A549 (cell line): ENCODE measurements around the gene IGSF22. TPM values are rescaled to one million over a fixed set of nuclear protein-coding genes. Genes with fewer than 3 reads are reported as not detected.
"Not testable (repeated sequence)": the region's sequence is repeated elsewhere in the genome, so short reads cannot be mapped to it uniquely, and the experiment has no call there.

ENCODE experiments used
- ATAC-seq, 2 experiments: fragments of 200-7000 bp in 1 of 2; fragments of >200 bp in 1 of 2; cut with Nextera tagmentation in 1 of 2; cut with Tn5 transposase in 1 of 2; 3 replicates each; pipeline versions ENCODE4 v1.8.0 to v1.9.1; 2018 to 2020; ENCODE audit warnings: mild to moderate bottlenecking in 1 of 2, moderate library complexity in 1 of 2
- CTCF ChIA-PET: fragments of 300-600 bp; sonication (Branson Sonifier 250); formaldehyde crosslinking; extraction: SDS; loops from one replicate; lab custom pipeline; 2021; ENCODE audit warnings: antibody characterized with exemption, inconsistent platforms; lab: Yijun Ruan, JAX
- POLR2A ChIA-PET: fragments of 350-600 bp; formaldehyde crosslinking; extraction: SDS; loops from one replicate; lab custom pipeline; 2021; ENCODE audit warnings: antibody characterized with exemption, inconsistent platforms; lab: Yijun Ruan, JAX
- DNase-seq, 2 experiments: peaks; one replicate each; pipeline versions ENCODE4 v3.0.0 to v3.0.0-alpha.2; 2011 to 2016; ENCODE audit warnings: low read depth in 1 of 2, low spot score in 1 of 2
- FAIRE-seq: peaks from 2 replicates; lab custom pipeline; 2011; peaks lifted over from hg19 to GRCh38; lab: Jason Lieb, UNC
- H3K27ac ChIP-seq, 2 experiments: fragments of >200 bp; sonication (Bioruptor Twin); formaldehyde crosslinking; 3 replicates each; pipeline ENCODE4 v1.5.1; 2016 to 2017
- H3K4me1 ChIP-seq: fragments of >200 bp; sonication (Bioruptor Twin); formaldehyde crosslinking; 3 replicates; pipeline ENCODE4 v1.6.1; 2016
- H3K4me2 ChIP-seq: fragments of >200 bp; sonication (Bioruptor Twin); formaldehyde crosslinking; 3 replicates; pipeline ENCODE4 v1.6.1; 2016
- H3K4me3 ChIP-seq: fragments of >200 bp; sonication (Bioruptor Twin); formaldehyde crosslinking; 3 replicates; pipeline ENCODE4 v1.5.1; 2016
- H3K9me3 ChIP-seq: fragments of >200 bp; sonication (Bioruptor Twin); formaldehyde crosslinking; 3 replicates; pipeline ENCODE4 v1.6.1; 2016
- CBX8 ChIP-seq: fragments of 200-600 bp; sonication (generic); IDR thresholded peaks from 2 replicates; pipeline ENCODE4 v1.6.1; 2016
- EHMT2 ChIP-seq: fragments of 200-600 bp; sonication (generic); IDR thresholded peaks from 2 replicates; pipeline ENCODE4 v1.6.1; 2016; ENCODE audit warnings: antibody characterized with exemption, low read depth, mild to moderate bottlenecking, moderate library complexity
- EP300 ChIP-seq, 2 experiments: fragments of >200 bp; sonication (Bioruptor Twin); formaldehyde crosslinking; IDR thresholded peaks; 2 replicates in 1 of 2; 3 replicates in 1 of 2; pipeline ENCODE4 v1.6.1; 2016 to 2017
- FOSL2 ChIP-seq, 2 experiments: fragments of 450-650 bp in 1 of 2; fragments of >200 bp in 1 of 2; sonication (Bioruptor Twin) in 1 of 2; formaldehyde crosslinking; IDR thresholded peaks; 2 replicates each; pipeline versions ENCODE4 v1.5.0 to v1.6.1; 2016 to 2020; ENCODE audit warnings: mild to moderate bottlenecking in 1 of 2, moderate library complexity in 1 of 2
- FOXS1 ChIP-seq: fragments of 250-450 bp; sonication (Bioruptor Pico); IDR thresholded peaks from 2 replicates; pipeline ENCODE4 v1.5.0; 2020; ENCODE audit warnings: mild to moderate bottlenecking, moderate library complexity
- GATA3 ChIP-seq: IDR thresholded peaks from 2 replicates; pipeline ENCODE4 v1.6.1; 2012; ENCODE audit warnings: borderline replicate concordance
- JUN ChIP-seq, 2 experiments: fragments of >200 bp; sonication (Bioruptor Twin); formaldehyde crosslinking; IDR thresholded peaks; 2 replicates in 1 of 2; 3 replicates in 1 of 2; pipeline ENCODE4 v1.6.1; 2016 to 2017
- JUNB ChIP-seq: fragments of >200 bp; sonication (Bioruptor Twin); formaldehyde crosslinking; IDR thresholded peaks from 2 replicates; pipeline ENCODE4 v1.6.1; 2016
- KDM5A ChIP-seq: fragments of 200-600 bp; sonication (generic); IDR thresholded peaks from 2 replicates; pipeline ENCODE4 v1.6.1; 2016; ENCODE audit warnings: antibody characterized with exemption, mild to moderate bottlenecking
- MAZ ChIP-seq: fragments of 150-350 bp; IDR thresholded peaks from 2 replicates; pipeline ENCODE4 v1.6.1; 2014; ENCODE audit warnings: antibody characterized with exemption, low read depth, low read length, borderline replicate concordance
- NFE2L2 ChIP-seq: fragments of 150-350 bp; conservative IDR thresholded peaks from 2 replicates; pipeline ENCODE4 v1.6.1; 2014; ENCODE audit warnings: low read length
- RAD21 ChIP-seq, 2 experiments: fragments of >200 bp in 1 of 2; sonication (Bioruptor Twin) in 1 of 2; formaldehyde crosslinking in 1 of 2; IDR thresholded peaks in 1 of 2; conservative IDR thresholded peaks in 1 of 2; 2 replicates in 1 of 2; 3 replicates in 1 of 2; pipeline ENCODE4 v1.6.1; 2012 to 2018; ENCODE audit warnings: inconsistent platforms in 1 of 2
- RARB ChIP-seq: fragments of 250-450 bp; sonication (Bioruptor Pico); IDR thresholded peaks from 2 replicates; pipeline ENCODE4 v1.8.0; 2021; ENCODE audit warnings: mild to moderate bottlenecking, moderate library complexity
- RNF2 ChIP-seq: fragments of 200-600 bp; sonication (generic); IDR thresholded peaks from 2 replicates; pipeline ENCODE4 v1.6.1; 2016; ENCODE audit warnings: low read depth, mild to moderate bottlenecking, antibody characterized with exemption, moderate library complexity, borderline replicate concordance
- SMC3 ChIP-seq: fragments of >200 bp; sonication (Bioruptor Twin); formaldehyde crosslinking; IDR thresholded peaks from 3 replicates; pipeline ENCODE4 v1.6.1; 2018; ENCODE audit warnings: inconsistent platforms
- TP53 ChIP-seq: fragments of 250-450 bp; sonication (Bioruptor Pico); IDR thresholded peaks from 2 replicates; pipeline ENCODE4 v1.5.0; 2021; ENCODE audit warnings: mild to moderate bottlenecking, moderate library complexity
- WGBS: methylation state at CpG from one replicate; pipeline ENCODE4 v1.1.6; 2017; ENCODE audit errors: missing lambda C conversion rate; 5-methylcytosine and 5-hydroxymethylcytosine counted together
- polyA plus RNA-seq, 4 experiments: library from polyadenylated mRNA; depleted of rRNA in 3 of 4; stranded (reverse); fragments of >200 nt; fragmentation: RNase III in 1 of 4; extraction: RNeasy Plus Mini Kit Qiagen cat#74134 plus additional on column Dnase treatment in 1 of 4; gene quantifications; 2 replicates in 3 of 4; 3 replicates in 1 of 4; pipeline ENCODE4 v1.2.3, GENCODE V29; 2011 to 2017
- TF ChIP-seq, protein P1 (sequence below): fragments of >200 bp; sonication (Bioruptor Twin); formaldehyde crosslinking; IDR thresholded peaks from 3 replicates; pipeline ENCODE4 v1.6.1; 2016
- TF ChIP-seq, protein P2 (sequence below): fragments of 150-350 bp; IDR thresholded peaks from 2 replicates; pipeline ENCODE4 v1.6.1; 2014; ENCODE audit warnings: low read depth, mild to moderate bottlenecking, low read length
- TF ChIP-seq, protein P3 (sequence below): fragments of 450-650 bp; IDR thresholded peaks from 2 replicates; pipeline ENCODE4 v1.6.1; 2014; ENCODE audit warnings: antibody characterized with exemption
- TF ChIP-seq, protein P4 (sequence below): IDR thresholded peaks from 2 replicates; pipeline ENCODE4 v1.6.1; 2012

IGSF22 gene
- polyA plus RNA-seq, 2 of the 4 experiments (the other 2 are of a cell fraction) = 0.06 TPM; not detected in 1

DNA sequence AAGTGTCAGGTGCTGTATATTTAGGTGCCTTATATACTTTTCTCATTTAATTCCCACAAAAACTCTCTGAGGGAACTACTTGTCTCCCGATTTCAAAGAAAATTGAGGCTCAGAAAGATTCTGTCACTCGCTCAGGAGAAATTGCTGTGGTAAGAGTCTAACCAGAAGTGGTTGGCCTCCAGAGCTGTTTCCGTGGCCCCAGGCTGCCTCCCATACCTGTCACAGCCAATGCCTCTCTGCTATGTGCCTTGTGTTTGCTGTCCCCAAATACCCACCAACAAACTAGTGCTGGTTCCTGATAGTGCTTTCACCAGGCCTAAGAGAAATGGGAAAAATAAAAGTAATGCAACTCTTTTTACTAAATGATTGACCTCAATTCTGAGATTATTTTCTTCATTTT lies 48.4 kb downstream of the IGSF22 start:
- H3K4me1 ChIP-seq = no peaks in the 10 kb centered on the region
- POLR2A ChIA-PET = no interaction called here
- ATAC-seq = no peak
- H3K4me2 ChIP-seq = no peak overlapping the region
- CTCF ChIA-PET = interaction anchor here (1.3 to 1.9 kb wide), 2 partner anchors 45 to 137 kb away, joined by 3 to 7 read pairs; no protein-coding TSS in a partner anchor
- no peaks in the 10 kb centered on the region for H3K9me3 ChIP-seq
- no peak for DNase-seq
- no peak overlapping the region for H3K27ac ChIP-seq
- whole genome bisulfite sequencing = 78% methylated on average over 3 of the region's 3 CpGs
- no peak for TF ChIP-seq FOSL2 (IDR thresholded peaks at IDR 0.05)
- no peak for TF ChIP-seq FOSL2 (CRISPR knock-in tag; IDR thresholded peaks at IDR 0.05)
- TF ChIP-seq, protein P1, sequence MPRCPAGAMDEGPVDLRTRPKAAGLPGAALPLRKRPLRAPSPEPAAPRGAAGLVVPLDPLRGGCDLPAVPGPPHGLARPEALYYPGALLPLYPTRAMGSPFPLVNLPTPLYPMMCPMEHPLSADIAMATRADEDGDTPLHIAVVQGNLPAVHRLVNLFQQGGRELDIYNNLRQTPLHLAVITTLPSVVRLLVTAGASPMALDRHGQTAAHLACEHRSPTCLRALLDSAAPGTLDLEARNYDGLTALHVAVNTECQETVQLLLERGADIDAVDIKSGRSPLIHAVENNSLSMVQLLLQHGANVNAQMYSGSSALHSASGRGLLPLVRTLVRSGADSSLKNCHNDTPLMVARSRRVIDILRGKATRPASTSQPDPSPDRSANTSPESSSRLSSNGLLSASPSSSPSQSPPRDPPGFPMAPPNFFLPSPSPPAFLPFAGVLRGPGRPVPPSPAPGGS = no peak
- TF ChIP-seq, protein P2, sequence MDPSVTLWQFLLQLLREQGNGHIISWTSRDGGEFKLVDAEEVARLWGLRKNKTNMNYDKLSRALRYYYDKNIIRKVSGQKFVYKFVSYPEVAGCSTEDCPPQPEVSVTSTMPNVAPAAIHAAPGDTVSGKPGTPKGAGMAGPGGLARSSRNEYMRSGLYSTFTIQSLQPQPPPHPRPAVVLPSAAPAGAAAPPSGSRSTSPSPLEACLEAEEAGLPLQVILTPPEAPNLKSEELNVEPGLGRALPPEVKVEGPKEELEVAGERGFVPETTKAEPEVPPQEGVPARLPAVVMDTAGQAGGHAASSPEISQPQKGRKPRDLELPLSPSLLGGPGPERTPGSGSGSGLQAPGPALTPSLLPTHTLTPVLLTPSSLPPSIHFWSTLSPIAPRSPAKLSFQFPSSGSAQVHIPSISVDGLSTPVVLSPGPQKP = no peak
- no peak for TF ChIP-seq JUNB
- no peak overlapping the region for H3K4me3 ChIP-seq
- no peak for FAIRE-seq

DNA sequence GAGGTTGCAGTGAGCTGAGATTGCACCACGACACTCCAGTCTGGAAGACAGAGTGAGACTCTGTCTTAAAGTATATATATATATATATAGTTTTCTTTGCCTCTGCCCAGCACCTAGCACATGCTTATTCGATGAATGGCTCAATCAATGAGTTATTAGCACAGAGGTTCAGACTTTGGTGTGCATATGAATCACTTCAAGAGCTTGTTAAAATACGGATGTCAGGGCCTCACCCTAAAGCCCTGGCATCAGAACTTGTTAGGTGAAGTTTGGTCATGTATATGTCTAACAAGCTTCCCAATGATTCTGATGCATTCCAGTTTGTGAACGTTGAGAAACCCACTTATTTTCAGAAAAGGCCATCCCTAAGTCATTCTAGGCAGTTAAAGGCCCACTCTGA lies 49.2 kb downstream of the IGSF22 start:
- no peak for FAIRE-seq
- H3K27ac ChIP-seq = no peak overlapping the region
- no peaks in the 10 kb centered on the region for H3K9me3 ChIP-seq
- no peak for DNase-seq
- no peaks in the 10 kb centered on the region for H3K4me1 ChIP-seq
- TF ChIP-seq RAD21 (conservative IDR thresholded peaks at IDR 0.05 in 1 of 2, IDR thresholded peaks at IDR 0.05 in 1 of 2) (no peak), CBX8 (no peak), NFE2L2 (no peak), RARB (CRISPR knock-in tag) (no peak), JUN (IDR thresholded peaks at IDR 0.05) (no peak), EHMT2 (no peak), EP300 (IDR thresholded peaks at IDR 0.05) (no peak), SMC3 (no peak), RNF2 (no peak), TP53 (CRISPR knock-in tag) (no peak), KDM5A (no peak), GATA3 (no peak), MAZ (no peak), FOXS1 (CRISPR knock-in tag) (no peak)
- TF ChIP-seq, protein P1 = no peak
- TF ChIP-seq, protein P3, sequence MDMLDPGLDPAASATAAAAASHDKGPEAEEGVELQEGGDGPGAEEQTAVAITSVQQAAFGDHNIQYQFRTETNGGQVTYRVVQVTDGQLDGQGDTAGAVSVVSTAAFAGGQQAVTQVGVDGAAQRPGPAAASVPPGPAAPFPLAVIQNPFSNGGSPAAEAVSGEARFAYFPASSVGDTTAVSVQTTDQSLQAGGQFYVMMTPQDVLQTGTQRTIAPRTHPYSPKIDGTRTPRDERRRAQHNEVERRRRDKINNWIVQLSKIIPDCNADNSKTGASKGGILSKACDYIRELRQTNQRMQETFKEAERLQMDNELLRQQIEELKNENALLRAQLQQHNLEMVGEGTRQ = no peak
- TF ChIP-seq, protein P4, sequence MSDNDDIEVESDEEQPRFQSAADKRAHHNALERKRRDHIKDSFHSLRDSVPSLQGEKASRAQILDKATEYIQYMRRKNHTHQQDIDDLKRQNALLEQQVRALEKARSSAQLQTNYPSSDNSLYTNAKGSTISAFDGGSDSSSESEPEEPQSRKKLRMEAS = no peak
- no peak for ATAC-seq
- POLR2A ChIA-PET = interaction anchor here (0.7 kb wide), 1 partner anchor 40 kb away, joined by 3 read pairs; no protein-coding TSS in a partner anchor
- 49% methylated on average over 4 of the region's 4 CpGs for WGBS
- no peak overlapping the region for H3K4me2 ChIP-seq
- CTCF ChIA-PET = interaction anchor here (1.3 to 1.9 kb wide), 2 partner anchors 45 to 137 kb away, joined by 3 to 7 read pairs; no protein-coding TSS in a partner anchor
- no peak overlapping the region for H3K4me3 ChIP-seq

DNA sequence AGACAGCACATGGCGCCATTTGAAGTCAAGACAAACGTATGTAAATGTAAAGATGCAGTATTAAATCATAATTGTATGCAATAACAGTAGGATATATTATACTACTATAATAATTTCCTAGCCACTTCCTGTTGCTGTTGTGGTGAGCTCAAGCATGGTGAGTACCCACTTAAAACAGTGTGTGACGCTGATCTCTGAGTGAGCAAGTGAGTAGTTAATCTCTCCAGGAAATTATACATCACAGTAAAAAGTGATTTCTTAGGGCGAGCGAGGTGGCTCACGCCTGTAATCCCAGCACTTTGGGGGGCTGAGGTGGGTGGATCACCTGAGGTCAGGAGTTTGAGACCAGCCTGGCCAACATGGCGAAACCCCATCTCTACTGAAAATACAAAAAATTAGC lies 53.8 kb downstream of the IGSF22 start:
- WGBS = 70% methylated on average over 7 of the region's 7 CpGs
- H3K4me1 ChIP-seq, H3K27ac ChIP-seq, H3K4me2 ChIP-seq, DNase-seq, H3K4me3 ChIP-seq, ATAC-seq, POLR2A ChIA-PET, H3K9me3 ChIP-seq, FAIRE-seq: not testable (repeated sequence)
- CTCF ChIA-PET = interaction anchor here (1.5 kb wide), 1 partner anchor 56 kb away, joined by 4 read pairs; no protein-coding TSS in a partner anchor
